Breast epithelium (tissue), 4 donors: Measurements from ENCODE around the gene ACOXL. TPM values are rescaled to one million over a fixed set of nuclear protein-coding genes. Genes with fewer than 3 reads are reported as not detected.

ENCODE experiments used
- DNase-seq, 2 donors: peaks; one replicate each; pipeline ENCODE4 v3.0.0-alpha.2; 2019; ENCODE audit warnings: low spot score in 2 of 2
- H3K27ac ChIP-seq, 2 donors: fragments of 200-600 bp; sonication (generic) in 1 of 2; one replicate each; pipeline ENCODE4 v1.5.1; 2016 to 2019; ENCODE audit warnings: mild to moderate bottlenecking in 1 of 2
- H3K27me3 ChIP-seq, 2 donors: fragments of 200-600 bp; sonication (generic) in 1 of 2; one replicate each; pipeline versions ENCODE4 v1.5.1 to v1.6.0; 2017 to 2019; ENCODE audit warnings: control low read depth in 1 of 2, mild to moderate bottlenecking in 1 of 2
- H3K36me3 ChIP-seq: fragments of 200-600 bp; one replicate; pipeline ENCODE4 v1.5.1; 2019
- H3K4me1 ChIP-seq, 2 donors: fragments of 200-600 bp; sonication (generic); one replicate each; pipeline ENCODE4 v1.5.1; 2016 to 2019; ENCODE audit warnings: control low read depth in 1 of 2
- H3K4me3 ChIP-seq, 3 donors: fragments of 200-600 bp; sonication (generic); 1 replicate in 2 of 3; 2 replicates in 1 of 3; pipeline ENCODE4 v1.5.1; 2016 to 2019; ENCODE audit warnings: mild to moderate bottlenecking in 3 of 3, moderate library complexity in 2 of 3
- H3K9me3 ChIP-seq, 2 donors: fragments of 200-600 bp; sonication (generic) in 1 of 2; one replicate each; pipeline ENCODE4 v1.5.1; 2016 to 2019; ENCODE audit warnings: control low read depth in 1 of 2
- POLR2A ChIP-seq: fragments of 450-650 bp; IDR thresholded peaks from one replicate; pipeline ENCODE4 v1.6.1; 2016; ENCODE audit warnings: antibody characterized with exemption, mild to moderate bottlenecking, moderate library complexity
- POLR2AphosphoS5 ChIP-seq, 3 donors: sonication (generic); formaldehyde crosslinking; IDR thresholded peaks; one replicate each; pipeline ENCODE4 v1.6.1; 2017; ENCODE audit warnings: antibody characterized with exemption in 3 of 3
- intact Hi-C: fragments of 100-400 bp; cut with DNase I; formaldehyde crosslinking; loops from one replicate; pipeline ENCODE4 v1.15.1; 2023; ENCODE audit warnings: low total_unique reads
- total RNA-seq, 3 donors: library from RNA; depleted of rRNA; stranded (reverse); fragments of >200 nt; gene quantifications; one replicate each; pipeline ENCODE4 v1.1.0, GENCODE V29; 2016
- TF ChIP-seq, protein P1 (sequence below), 3 donors: fragments of 450-650 bp; IDR thresholded peaks; one replicate each; pipeline ENCODE4 v1.5.1; 2016 to 2017; ENCODE audit warnings: antibody characterized with exemption in 3 of 3, mild to moderate bottlenecking in 3 of 3, moderate library complexity in 3 of 3

The ACOXL gene
- total RNA-seq, 3 donors from 2014 or later: not detected

DNA sequence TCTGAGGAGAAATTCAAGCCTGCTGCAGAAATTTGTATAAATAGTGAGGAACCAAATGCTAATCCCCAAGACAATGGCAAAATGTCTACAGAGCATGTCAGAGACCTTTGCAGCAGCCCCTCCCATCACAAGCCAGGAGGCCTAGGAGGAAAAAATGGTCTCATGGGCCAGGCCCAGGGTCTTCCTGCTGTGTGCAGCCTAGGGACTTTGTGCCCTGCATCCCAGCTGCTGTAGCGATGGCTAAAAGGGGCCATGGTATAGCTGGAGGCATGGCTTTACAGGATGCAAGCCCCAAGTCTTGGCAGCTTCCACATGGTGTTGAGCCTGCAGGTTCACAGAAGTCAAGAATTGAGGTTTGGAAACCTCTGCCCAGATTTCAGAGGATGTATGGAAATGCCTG, 197.2 kb downstream of the ACOXL start:
- H3K27me3 ChIP-seq: no peaks in the 10 kb centered on the region
- H3K27ac ChIP-seq: no peak overlapping the region
- peaks cover 0 to 6% of the 10 kb centered on the region in 2 donors for H3K4me1 ChIP-seq
- no peak for DNase-seq
- H3K9me3 ChIP-seq: peaks cover 9 to 13% of the 10 kb centered on the region in 2 donors
- H3K36me3 ChIP-seq: no peaks in the 10 kb centered on the region
- TF ChIP-seq, protein P1, sequence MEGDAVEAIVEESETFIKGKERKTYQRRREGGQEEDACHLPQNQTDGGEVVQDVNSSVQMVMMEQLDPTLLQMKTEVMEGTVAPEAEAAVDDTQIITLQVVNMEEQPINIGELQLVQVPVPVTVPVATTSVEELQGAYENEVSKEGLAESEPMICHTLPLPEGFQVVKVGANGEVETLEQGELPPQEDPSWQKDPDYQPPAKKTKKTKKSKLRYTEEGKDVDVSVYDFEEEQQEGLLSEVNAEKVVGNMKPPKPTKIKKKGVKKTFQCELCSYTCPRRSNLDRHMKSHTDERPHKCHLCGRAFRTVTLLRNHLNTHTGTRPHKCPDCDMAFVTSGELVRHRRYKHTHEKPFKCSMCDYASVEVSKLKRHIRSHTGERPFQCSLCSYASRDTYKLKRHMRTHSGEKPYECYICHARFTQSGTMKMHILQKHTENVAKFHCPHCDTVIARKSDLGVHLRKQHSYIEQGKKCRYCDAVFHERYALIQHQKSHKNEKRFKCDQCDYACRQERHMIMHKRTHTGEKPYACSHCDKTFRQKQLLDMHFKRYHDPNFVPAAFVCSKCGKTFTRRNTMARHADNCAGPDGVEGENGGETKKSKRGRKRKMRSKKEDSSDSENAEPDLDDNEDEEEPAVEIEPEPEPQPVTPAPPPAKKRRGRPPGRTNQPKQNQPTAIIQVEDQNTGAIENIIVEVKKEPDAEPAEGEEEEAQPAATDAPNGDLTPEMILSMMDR (IDR thresholded peaks at IDR 0.05): no peak
- TF ChIP-seq POLR2AphosphoS5 (IDR thresholded peaks at IDR 0.05): no peak
- TF ChIP-seq POLR2A: no peak
- intact Hi-C loops: no loop called here
- H3K4me3 ChIP-seq: no peak overlapping the region

GRCh38 chr2:110931648-110932047, 199.3 kb downstream of the ACOXL start:
- intact Hi-C loops: no loop called here
- no peaks in the 10 kb centered on the region for H3K36me3 ChIP-seq
- no peak overlapping the region for H3K4me3 ChIP-seq
- H3K27ac ChIP-seq: no peak overlapping the region
- H3K9me3 ChIP-seq: peaks cover 9 to 13% of the 10 kb centered on the region in 2 donors
- TF ChIP-seq POLR2A: no peak
- TF ChIP-seq, protein P1 (IDR thresholded peaks at IDR 0.05): no peak
- TF ChIP-seq POLR2AphosphoS5 (IDR thresholded peaks at IDR 0.05): no peak
- peaks cover 0 to 6% of the 10 kb centered on the region in 2 donors for H3K4me1 ChIP-seq
- DNase-seq: no peak
- no peaks in the 10 kb centered on the region for H3K27me3 ChIP-seq

DNA sequence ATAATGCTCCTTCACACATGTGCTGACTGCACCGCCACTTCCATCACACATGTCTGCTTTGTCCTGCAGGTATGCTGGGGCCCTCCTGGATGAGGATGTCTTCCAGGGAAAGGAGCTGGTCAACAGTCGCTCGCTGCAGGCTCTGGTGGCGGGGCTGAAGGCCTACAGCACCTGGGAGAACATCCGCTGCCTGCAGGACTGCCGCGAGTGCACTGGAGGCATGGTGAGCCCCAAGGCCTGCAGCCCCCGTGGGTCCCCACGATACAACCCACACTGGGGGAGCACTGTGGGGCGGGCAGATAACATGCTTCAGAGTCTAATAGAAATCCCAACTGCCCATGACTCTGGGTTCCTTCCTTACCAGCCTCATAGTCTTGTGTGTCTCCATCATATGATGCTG, 201.0 kb downstream of the ACOXL start:
- Histone ChIP-seq H3K27ac (no peak overlapping the region), H3K4me1 (peaks cover 0 to 6% of the 10 kb centered on the region in 2 donors), H3K4me3 (no peak overlapping the region), H3K27me3 (no peaks in the 10 kb centered on the region), H3K36me3 (no peaks in the 10 kb centered on the region), H3K9me3 (peaks cover 9 to 13% of the 10 kb centered on the region in 2 donors)
- TF ChIP-seq, protein P1 (IDR thresholded peaks at IDR 0.05): no peak
- TF ChIP-seq POLR2A (no peak), POLR2AphosphoS5 (IDR thresholded peaks at IDR 0.05) (no peak)
- intact Hi-C loops: no loop called here
- no peak for DNase-seq

- Histone ChIP-seq H3K36me3 (no peaks in the 10 kb centered on the region), H3K4me3 (no peak overlapping the region), H3K9me3 (peaks cover 3 to 5% of the 10 kb centered on the region in 2 donors), H3K4me1 (peaks cover 0 to 6% of the 10 kb centered on the region in 2 donors), H3K27ac (no peak overlapping the region), H3K27me3 (no peaks in the 10 kb centered on the region)
- DNase-seq: no peak
- intact Hi-C loops: no loop called here
- no peak for TF ChIP-seq POLR2AphosphoS5 (IDR thresholded peaks at IDR 0.05)
Observed at GRCh38 chr2:110934948-110935347, 202.6 kb downstream of the ACOXL start.

DNA sequence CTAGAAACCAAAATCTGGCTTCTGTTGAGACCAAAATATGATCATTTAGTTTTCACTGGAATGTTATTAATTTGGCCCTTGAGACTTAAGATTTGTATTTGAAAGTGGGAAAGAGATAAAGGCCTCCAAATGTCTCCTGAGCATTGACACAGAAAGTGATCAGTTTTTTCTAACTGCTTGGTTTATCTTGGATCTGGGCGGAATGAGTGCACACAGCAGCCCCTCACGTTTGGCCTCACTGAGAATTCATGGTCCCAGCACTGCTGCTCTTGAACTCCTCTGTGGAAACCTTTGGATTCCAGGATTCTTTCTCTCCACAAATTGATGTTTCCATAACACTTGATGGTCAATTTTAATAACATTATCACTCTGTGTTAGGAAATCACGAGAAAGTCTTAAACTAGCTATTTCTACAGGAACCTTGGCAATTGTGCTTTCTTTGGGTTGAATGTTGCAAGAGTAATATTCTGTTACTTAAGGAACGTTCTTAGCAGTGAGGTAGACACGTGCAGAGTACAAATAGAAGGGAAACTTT, 208.1 kb downstream of the ACOXL start:
- no peak overlapping the region for H3K4me3 ChIP-seq
- TF ChIP-seq POLR2AphosphoS5 (IDR thresholded peaks at IDR 0.05): no peak
- TF ChIP-seq, protein P1 (IDR thresholded peaks at IDR 0.05): no peak
- TF ChIP-seq POLR2A: no peak

More for the DNA sequence above, 208.1 kb downstream of the ACOXL start:
- H3K36me3 ChIP-seq: no peaks in the 10 kb centered on the region
- no peaks in the 10 kb centered on the region for H3K9me3 ChIP-seq
- no peaks in the 10 kb centered on the region for H3K27me3 ChIP-seq
- H3K4me1 ChIP-seq: no peaks in the 10 kb centered on the region
- H3K27ac ChIP-seq: no peak overlapping the region
- DNase-seq: no peak
- intact Hi-C loops: no loop called here
